Stomach (tissue), 9 donors: ENCODE measurements around the gene TSPAN17. TPM values are rescaled to one million over a fixed set of nuclear protein-coding genes. Genes with fewer than 3 reads are reported as not detected.

Experiments
- DNase-seq, 2 donors: peaks; one replicate each; pipeline versions ENCODE4 v3.0.0 to v3.0.0-alpha.2; 2013 to 2019
- H3K27ac ChIP-seq, 5 donors: fragments of 200-600 bp in 4 of 5; sonication (generic) in 4 of 5; one replicate each; pipeline ENCODE4 v1.5.1; 2013 to 2019; ENCODE audit warnings: mild to moderate bottlenecking in 1 of 5, moderate library complexity in 1 of 5
- H3K27me3 ChIP-seq, 3 donors: fragments of 200-600 bp; sonication (generic); one replicate each; pipeline ENCODE4 v1.5.1; 2017 to 2019; ENCODE audit warnings: mixed run types in 1 of 3
- H3K36me3 ChIP-seq, 4 donors: fragments of 200-600 bp; sonication (generic); 1 replicate in 3 of 4; 2 replicates in 1 of 4; pipeline ENCODE4 v1.5.1; 2016 to 2019
- H3K4me1 ChIP-seq, 4 donors: fragments of 200-600 bp; sonication (generic); one replicate each; pipeline ENCODE4 v1.5.1; 2016 to 2019
- H3K4me3 ChIP-seq, 4 donors: fragments of 200-600 bp; sonication (generic) in 3 of 4; one replicate each; pipeline ENCODE4 v1.5.1; 2016 to 2019; ENCODE audit warnings: mild to moderate bottlenecking in 1 of 4
- H3K9me3 ChIP-seq, 4 donors: fragments of 200-600 bp; sonication (generic); one replicate each; pipeline ENCODE4 v1.5.1; 2016 to 2019
- EP300 ChIP-seq: sonication (generic); formaldehyde crosslinking; IDR thresholded peaks from one replicate; pipeline ENCODE4 v1.6.1; 2017; ENCODE audit warnings: antibody characterized with exemption
- POLR2A ChIP-seq, 4 donors: fragments of 450-650 bp; IDR thresholded peaks; one replicate each; pipeline ENCODE4 v1.6.1; 2016; ENCODE audit warnings: antibody characterized with exemption in 4 of 4, control low read depth in 2 of 4, mild to moderate bottlenecking in 1 of 4, moderate library complexity in 1 of 4
- POLR2AphosphoS5 ChIP-seq, 3 donors: sonication (generic); formaldehyde crosslinking; IDR thresholded peaks; one replicate each; pipeline ENCODE4 v1.6.1; 2016; ENCODE audit warnings: antibody characterized with exemption in 3 of 3
- WGBS, 5 donors: extraction: QIAGEN DNeasy Blood & Tissue Kit in 3 of 5; methylation state at CpG; one replicate each; pipeline versions ENCODE4 v1.1.5 to v1.1.7; 2013 to 2018; 5-methylcytosine and 5-hydroxymethylcytosine counted together
- intact Hi-C: fragments of 100-400 bp; cut with DNase I; formaldehyde crosslinking; loops from one replicate; pipeline ENCODE4 v1.15.1; 2023; ENCODE audit warnings: low total_unique reads
- polyA plus RNA-seq, 3 donors: library from polyadenylated mRNA; stranded (reverse); fragments of 200-250 nt; gene quantifications; one replicate each; pipeline ENCODE4 v1.2.3, GENCODE V29; 2013
- total RNA-seq, 5 donors: library from RNA; depleted of rRNA; stranded (reverse); fragments of >200 nt; gene quantifications; one replicate each; pipeline versions ENCODE4 v1.1.0 to v1.2.3, GENCODE V29; 2014 to 2016
- TF ChIP-seq, protein P1 (sequence below), 7 experiments: fragments of 450-650 bp in 4 of 7; fragments of 200-600 bp in 3 of 7; sonication (generic) in 3 of 7; IDR thresholded peaks; one replicate each; pipeline ENCODE4 v1.5.1; 2016 to 2019; ENCODE audit warnings: antibody characterized with exemption in 7 of 7, control low read depth in 2 of 7, mild to moderate bottlenecking in 1 of 7
- donor health status: healthy with polysubstance abuse.
- donor health status: Bipolar disorder and iron deficiency.
- donor health status: healthy.

The TSPAN17 gene
- total and polyA plus RNA-seq, 8 donors: 2.3 to 79.9 (median 21.7) TPM

GRCh38 chr5:176640616-176641015 is 6.7 kb upstream of the TSPAN17 start:
- TF ChIP-seq, protein P1, sequence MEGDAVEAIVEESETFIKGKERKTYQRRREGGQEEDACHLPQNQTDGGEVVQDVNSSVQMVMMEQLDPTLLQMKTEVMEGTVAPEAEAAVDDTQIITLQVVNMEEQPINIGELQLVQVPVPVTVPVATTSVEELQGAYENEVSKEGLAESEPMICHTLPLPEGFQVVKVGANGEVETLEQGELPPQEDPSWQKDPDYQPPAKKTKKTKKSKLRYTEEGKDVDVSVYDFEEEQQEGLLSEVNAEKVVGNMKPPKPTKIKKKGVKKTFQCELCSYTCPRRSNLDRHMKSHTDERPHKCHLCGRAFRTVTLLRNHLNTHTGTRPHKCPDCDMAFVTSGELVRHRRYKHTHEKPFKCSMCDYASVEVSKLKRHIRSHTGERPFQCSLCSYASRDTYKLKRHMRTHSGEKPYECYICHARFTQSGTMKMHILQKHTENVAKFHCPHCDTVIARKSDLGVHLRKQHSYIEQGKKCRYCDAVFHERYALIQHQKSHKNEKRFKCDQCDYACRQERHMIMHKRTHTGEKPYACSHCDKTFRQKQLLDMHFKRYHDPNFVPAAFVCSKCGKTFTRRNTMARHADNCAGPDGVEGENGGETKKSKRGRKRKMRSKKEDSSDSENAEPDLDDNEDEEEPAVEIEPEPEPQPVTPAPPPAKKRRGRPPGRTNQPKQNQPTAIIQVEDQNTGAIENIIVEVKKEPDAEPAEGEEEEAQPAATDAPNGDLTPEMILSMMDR (IDR thresholded peaks at IDR 0.05): no peak
- no peak overlapping the region for H3K4me3 ChIP-seq
- no peak overlapping the region for H3K27ac ChIP-seq
- H3K36me3 ChIP-seq: no peaks in the 10 kb centered on the region
- intact Hi-C loops: no loop called here
- no peaks in the 10 kb centered on the region for H3K9me3 ChIP-seq
- no peaks in the 10 kb centered on the region for H3K4me1 ChIP-seq
- peaks cover 0 to 16% (median 0%) of the 10 kb centered on the region in 3 donors for H3K27me3 ChIP-seq
- WGBS, 5 donors: 62 to 70% (median 69%) methylated on average over 4 of the region's 4 CpGs
- DNase-seq: no peak

DNA sequence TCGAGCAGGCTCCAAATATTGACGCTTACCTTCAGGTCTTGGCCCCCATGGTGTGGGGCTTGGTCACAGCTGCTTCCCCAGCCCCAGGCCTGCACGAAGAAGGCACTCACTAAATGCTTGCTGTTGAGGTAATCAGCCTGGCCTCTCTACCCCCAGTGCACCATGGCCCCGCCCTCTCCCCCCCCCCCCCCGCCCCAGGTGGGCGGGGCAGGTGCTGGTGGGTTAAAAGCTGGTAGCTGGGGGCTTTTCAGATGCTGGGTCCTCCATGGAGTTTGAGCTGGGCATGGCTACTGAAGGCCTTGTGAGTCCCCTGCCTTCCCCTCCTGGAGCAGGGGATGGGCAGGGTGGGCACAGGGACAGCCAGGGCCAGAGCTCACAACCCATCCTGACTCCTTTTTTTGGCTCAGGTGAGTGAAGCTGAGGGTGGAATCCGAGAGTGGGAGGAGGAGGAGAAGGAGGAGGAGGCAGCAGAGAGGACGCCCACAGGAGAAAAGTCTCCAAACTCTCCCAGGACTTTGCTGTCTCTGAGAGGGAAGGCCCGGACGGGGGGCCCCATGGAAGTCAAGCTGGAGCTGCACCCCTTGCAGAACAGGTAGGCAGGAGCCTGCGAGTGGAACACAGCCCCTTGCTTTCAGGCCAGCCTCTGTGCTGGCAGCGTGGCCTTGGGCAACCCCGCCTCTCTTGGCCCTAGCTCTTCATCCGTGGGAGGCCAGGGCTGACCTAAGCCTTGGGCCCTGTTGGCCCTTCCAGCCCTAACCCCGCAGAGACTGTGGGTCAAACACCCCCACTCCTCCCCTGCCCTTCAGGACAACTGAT is 4.4 kb upstream of the TSPAN17 start:
- Histone ChIP-seq H3K36me3 (no peaks in the 10 kb centered on the region), H3K27me3 (no peaks in the 10 kb centered on the region), H3K9me3 (no peaks in the 10 kb centered on the region), H3K4me3 (no peak overlapping the region), H3K4me1 (peaks cover 2 to 12% (median 10%) of the 10 kb centered on the region in 4 donors), H3K27ac (no peak overlapping the region)
- 47 to 63% (median 53%) methylated on average over 8 to 15 of the region's 15 CpGs for WGBS, 5 donors
- TF ChIP-seq, protein P1 (IDR thresholded peaks at IDR 0.05): no peak
- no peak for TF ChIP-seq POLR2A (IDR thresholded peaks at IDR 0.05)
- TF ChIP-seq POLR2AphosphoS5 (IDR thresholded peaks at IDR 0.05): no peak
- TF ChIP-seq EP300: no peak
- intact Hi-C loops: no loop called here
- DNase-seq: no peak

- no peaks in the 10 kb centered on the region for H3K36me3 ChIP-seq
- WGBS, 5 donors: 75 to 82% (median 79%) methylated on average over 10 to 11 of the region's 11 CpGs
- no peaks in the 10 kb centered on the region for H3K9me3 ChIP-seq
- no peaks in the 10 kb centered on the region for H3K27me3 ChIP-seq
- no peak overlapping the region for H3K4me3 ChIP-seq
- TF ChIP-seq POLR2AphosphoS5 (IDR thresholded peaks at IDR 0.05) (no peak), EP300 (no peak), POLR2A (IDR thresholded peaks at IDR 0.05) (no peak)
- TF ChIP-seq, protein P1 (IDR thresholded peaks at IDR 0.05): no peak
- peaks cover 9 to 20% (median 18%) of the 10 kb centered on the region in 4 donors for H3K4me1 ChIP-seq
- DNase-seq: no peak
- intact Hi-C loops: no loop called here
- H3K27ac ChIP-seq: no peak overlapping the region
Measured at GRCh38 chr5:176643491-176644219, 3.6 kb upstream of the TSPAN17 start.

DNA sequence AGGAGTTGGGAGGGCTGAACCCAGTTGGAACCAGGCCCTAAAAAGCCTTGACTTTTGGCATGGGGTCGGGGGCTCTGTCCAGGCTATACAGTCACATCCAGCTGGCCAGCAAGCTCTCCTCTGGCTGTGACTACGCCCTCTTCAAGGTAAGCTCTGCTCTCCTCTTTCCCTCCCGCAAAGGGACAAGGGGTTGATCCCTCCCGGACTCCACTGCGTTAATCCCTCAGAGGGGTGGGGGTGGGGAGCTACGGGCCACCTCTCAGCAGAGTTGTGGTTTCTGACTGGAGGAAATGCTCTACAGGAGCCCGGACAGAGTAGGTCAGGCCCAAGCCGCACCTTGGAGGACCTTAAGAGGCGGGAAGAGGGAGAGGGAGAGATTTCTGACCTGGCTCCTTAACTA is 3.0 kb upstream of the TSPAN17 start:
- no peaks in the 10 kb centered on the region for H3K9me3 ChIP-seq
- no peak for TF ChIP-seq EP300
- TF ChIP-seq, protein P1 (IDR thresholded peaks at IDR 0.05): no peak
- no peak for TF ChIP-seq POLR2A (IDR thresholded peaks at IDR 0.05)
- no peak for TF ChIP-seq POLR2AphosphoS5 (IDR thresholded peaks at IDR 0.05)
- 53 to 78% (median 67%) methylated on average over 3 to 9 of the region's 9 CpGs for WGBS, 5 donors
- no peaks in the 10 kb centered on the region for H3K27me3 ChIP-seq
- H3K27ac ChIP-seq: no peak overlapping the region
- intact Hi-C loops: no loop called here
- peaks cover 14 to 24% (median 24%) of the 10 kb centered on the region in 4 donors for H3K4me1 ChIP-seq
- no peaks in the 10 kb centered on the region for H3K36me3 ChIP-seq
- H3K4me3 ChIP-seq: no peak overlapping the region
- DNase-seq: no peak
